ACC112 (cell line): Measurements from ENCODE around the gene PITPNB.

Experiments
- H2AFZ ChIP-seq: fragments of 200-600 bp; sonication (generic); one replicate; pipeline ENCODE4 v1.6.0; 2017; ENCODE audit warnings: antibody characterized with exemption, low read length; ENCODE audit not compliant: unreplicated experiment
- H3K27ac ChIP-seq: fragments of 200-600 bp; sonication (generic); 2 replicates; pipeline ENCODE4 v1.5.1; 2014; ENCODE audit warnings: low read depth, mild to moderate bottlenecking, antibody characterized with exemption, low read length, moderate library complexity
- H3K27me3 ChIP-seq: fragments of 200-600 bp; sonication (generic); 2 replicates; pipeline ENCODE4 v1.6.1; 2014; ENCODE audit warnings: mild to moderate bottlenecking, antibody characterized with exemption, low read length, moderate library complexity, mixed read lengths; ENCODE audit not compliant: insufficient read depth
- H3K36me3 ChIP-seq: fragments of 200-600 bp; sonication (generic); 2 replicates; pipeline ENCODE4 v1.6.1; 2016; ENCODE audit warnings: mild to moderate bottlenecking, antibody characterized with exemption, low read length, moderate library complexity, mixed read lengths; ENCODE audit not compliant: insufficient read depth
- H3K4me1 ChIP-seq: fragments of 200-600 bp; sonication (generic); one replicate; pipeline ENCODE4 v1.6.1; 2016; ENCODE audit warnings: low read length, mixed read lengths; ENCODE audit not compliant: insufficient read depth, unreplicated experiment, control insufficient read depth
- H3K4me3 ChIP-seq: fragments of 200-600 bp; sonication (generic); 2 replicates; pipeline ENCODE4 v1.5.1; 2014; ENCODE audit warnings: mild to moderate bottlenecking, low read depth, low read length
- H3K79me2 ChIP-seq: fragments of 200-600 bp; sonication (generic); one replicate; pipeline ENCODE4 v1.6.0; 2016; ENCODE audit warnings: low read length; ENCODE audit not compliant: control insufficient read depth, unreplicated experiment, insufficient read depth

Gene PITPNB

DNA sequence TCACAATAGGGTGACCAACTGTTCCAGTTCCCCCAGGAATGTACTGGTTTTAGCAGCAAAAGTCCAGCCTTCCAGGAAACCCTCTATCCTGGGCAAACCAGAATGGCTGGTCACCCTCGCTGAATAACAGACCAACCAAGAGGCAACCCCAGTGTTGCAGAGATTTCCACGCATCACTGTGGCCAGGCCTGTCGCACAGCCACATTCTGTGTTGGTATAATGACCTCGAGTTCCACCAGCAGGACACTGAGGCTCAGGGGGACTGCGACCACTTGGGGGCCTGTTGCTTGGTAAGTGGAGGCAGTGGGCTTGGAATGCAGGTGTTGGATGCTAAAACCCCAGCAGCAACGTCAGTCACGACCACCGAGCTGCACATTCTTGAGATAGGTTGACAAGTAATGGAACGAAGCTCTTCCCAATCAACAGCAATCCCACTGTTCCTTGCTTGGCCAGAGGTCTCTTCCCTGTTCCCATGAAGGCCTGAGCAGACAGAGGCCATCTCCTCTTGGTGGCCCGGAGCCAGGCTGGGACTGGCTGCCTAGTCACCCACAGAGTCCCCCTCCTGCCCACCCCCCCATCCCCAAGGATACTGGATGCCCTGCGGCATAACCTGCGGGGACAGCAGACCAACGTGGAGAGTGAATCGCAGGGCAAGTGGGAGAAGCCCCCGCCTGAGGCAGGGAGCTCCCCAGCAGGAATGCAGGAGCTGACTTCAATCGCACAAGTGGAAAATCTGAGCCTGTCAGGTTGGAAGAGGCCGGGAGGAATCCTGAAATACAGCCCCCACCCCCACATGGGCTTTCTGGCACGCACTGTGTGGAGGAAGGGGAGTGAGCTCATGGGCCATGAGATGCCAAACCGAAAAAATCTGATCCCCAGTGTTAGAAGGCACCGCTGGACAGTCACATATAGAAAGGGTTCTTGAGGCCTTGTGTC, 74.1 kb downstream of the PITPNB start:
- Histone ChIP-seq H3K79me2 (no peaks in the 10 kb centered on the region), H3K4me3 (no peak overlapping the region), H3K27me3 (no peaks in the 10 kb centered on the region), H3K27ac (no peak overlapping the region), H3K4me1 (no peaks in the 10 kb centered on the region), H3K36me3 (no peaks in the 10 kb centered on the region), H2AFZ (no peak overlapping the region)

DNA sequence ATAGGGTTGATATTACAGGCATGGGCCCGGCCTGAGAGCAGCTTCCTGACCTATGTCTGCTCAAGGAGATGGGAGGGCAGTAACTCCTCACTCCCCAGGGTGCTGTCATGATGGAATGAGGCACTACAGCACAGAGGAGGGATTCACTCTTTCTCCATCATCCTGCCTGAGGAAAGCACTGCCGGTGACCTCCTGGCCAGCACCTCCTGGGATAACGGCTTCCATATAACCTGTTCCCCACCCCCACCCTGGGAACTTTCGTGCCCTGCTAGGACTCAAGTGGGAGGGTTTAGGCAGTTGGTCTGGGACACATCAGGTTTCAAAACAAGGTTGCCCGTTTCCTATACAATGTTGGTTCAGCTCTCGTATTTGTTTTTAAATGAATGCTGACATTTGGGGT, 74.8 kb downstream of the PITPNB start:
- Histone ChIP-seq H3K27ac (no peak overlapping the region), H3K36me3 (no peaks in the 10 kb centered on the region), H3K27me3 (no peaks in the 10 kb centered on the region), H3K4me1 (no peaks in the 10 kb centered on the region), H3K79me2 (no peaks in the 10 kb centered on the region), H2AFZ (no peak overlapping the region), H3K4me3 (no peak overlapping the region)

DNA sequence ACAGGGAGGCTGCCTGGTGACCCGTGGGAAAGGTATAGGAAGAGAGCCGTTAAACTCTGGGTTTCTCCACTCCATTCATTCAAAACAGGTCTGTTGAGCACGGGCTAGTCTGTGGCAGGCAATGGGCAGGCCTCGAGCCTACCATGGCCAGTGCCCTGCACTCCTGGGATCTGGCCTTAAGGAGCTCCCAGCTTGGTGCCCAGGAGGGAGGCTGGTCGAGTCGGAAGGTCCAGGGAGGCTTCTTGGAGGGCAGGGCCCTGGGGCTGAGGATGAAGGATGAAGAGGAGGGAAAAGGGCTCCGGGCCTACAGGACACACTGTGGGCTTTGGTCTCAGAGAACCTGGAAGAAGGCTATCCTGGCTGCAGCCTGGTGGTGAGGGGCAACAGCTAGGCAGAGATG, 75.6 kb downstream of the PITPNB start:
- Histone ChIP-seq H3K27ac (no peak overlapping the region), H3K36me3 (no peaks in the 10 kb centered on the region), H3K4me1 (no peaks in the 10 kb centered on the region), H3K4me3 (no peak overlapping the region), H3K79me2 (no peaks in the 10 kb centered on the region), H3K27me3 (no peaks in the 10 kb centered on the region), H2AFZ (no peak overlapping the region)

DNA sequence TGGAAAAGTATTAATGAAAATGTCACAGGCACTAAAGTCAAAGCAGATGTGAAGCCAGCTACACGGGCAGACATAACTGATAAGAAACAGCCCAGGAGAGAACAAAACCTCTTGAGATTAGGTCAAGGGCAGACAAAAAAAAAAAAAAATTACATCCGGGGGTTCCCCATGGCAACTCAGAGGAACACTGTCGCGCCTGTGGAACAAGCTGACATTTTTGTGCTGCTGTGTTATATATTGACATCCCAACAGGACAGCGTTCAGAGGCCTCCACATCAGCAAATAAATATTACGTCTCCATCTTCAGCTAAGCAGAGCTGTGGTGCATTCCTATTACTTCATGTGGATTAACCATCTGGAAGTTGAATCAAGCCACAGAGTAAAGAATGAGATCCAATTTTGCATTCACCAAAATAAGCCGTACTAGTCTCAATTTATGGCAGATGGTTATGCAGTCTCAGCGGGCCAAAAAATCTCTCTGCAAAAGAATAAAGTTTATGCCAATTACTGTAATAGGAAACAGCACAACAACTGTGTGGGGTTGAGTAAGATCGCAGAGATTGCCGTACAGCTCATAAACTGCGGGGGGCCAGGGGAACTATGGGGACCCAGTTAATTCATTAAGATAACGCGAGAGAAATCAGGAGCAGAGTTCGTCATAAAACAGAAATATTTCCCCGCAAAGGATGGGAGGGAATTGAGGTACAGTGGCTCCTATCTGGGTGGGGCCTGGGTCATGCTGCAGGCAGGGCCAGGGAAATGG, 76.2 kb downstream of the PITPNB start:
- no peaks in the 10 kb centered on the region for H3K4me1 ChIP-seq
- H3K36me3 ChIP-seq, result no peaks in the 10 kb centered on the region
- no peak overlapping the region for H3K4me3 ChIP-seq
- H2AFZ ChIP-seq, result no peak overlapping the region
- H3K79me2 ChIP-seq, result no peaks in the 10 kb centered on the region
- H3K27me3 ChIP-seq, result no peaks in the 10 kb centered on the region
- H3K27ac ChIP-seq, result no peak overlapping the region

DNA sequence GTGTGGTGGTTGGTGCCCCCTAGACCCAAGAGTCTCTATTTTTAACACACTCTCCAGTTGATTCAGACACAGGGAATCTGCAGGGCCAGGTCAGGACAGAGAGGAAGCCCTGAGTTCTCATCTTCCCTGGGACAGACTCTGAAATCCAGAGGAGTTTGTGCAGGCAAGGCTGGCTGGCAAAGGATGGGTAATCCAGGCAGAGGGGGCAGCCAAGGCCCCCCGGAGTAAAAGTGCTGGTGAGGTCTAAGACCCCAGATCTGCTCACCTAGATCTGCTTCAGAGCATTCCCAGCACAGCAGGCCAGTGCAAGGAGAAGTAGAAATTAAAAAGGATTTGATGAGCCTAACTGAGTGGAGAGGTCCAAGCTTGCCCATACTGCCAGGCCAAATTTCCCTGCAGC, 76.9 kb downstream of the PITPNB start:
- no peaks in the 10 kb centered on the region for H3K36me3 ChIP-seq
- H3K4me3 ChIP-seq, result no peak overlapping the region
- no peaks in the 10 kb centered on the region for H3K27me3 ChIP-seq
- no peaks in the 10 kb centered on the region for H3K79me2 ChIP-seq
- no peak overlapping the region for H3K27ac ChIP-seq
- H2AFZ ChIP-seq, result no peak overlapping the region
- H3K4me1 ChIP-seq, result no peaks in the 10 kb centered on the region

DNA sequence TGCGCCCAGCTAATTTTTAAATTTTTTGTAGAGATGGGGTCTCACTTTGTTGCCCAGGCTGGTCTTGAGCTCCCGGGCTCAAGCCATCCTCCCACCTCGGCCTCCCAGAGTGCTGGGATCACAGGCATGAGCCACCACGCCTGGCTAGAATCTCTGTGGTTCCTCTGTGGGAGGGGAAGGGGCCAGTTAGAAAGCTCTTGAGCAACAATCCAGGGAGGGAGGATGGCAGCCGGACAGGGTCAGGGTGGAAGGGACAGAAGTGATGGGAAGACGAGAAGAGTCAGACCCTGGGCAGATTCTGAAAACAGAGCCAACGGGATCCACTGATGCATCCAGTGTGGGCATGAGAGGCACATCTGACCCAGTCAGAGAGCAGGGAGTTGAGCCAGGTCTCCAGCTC, 78.6 kb downstream of the PITPNB start:
- no peak overlapping the region for H3K27ac ChIP-seq
- H3K36me3 ChIP-seq, result no peaks in the 10 kb centered on the region
- H2AFZ ChIP-seq, result no peak overlapping the region
- H3K27me3 ChIP-seq, result no peaks in the 10 kb centered on the region
- no peak overlapping the region for H3K4me3 ChIP-seq
- H3K4me1 ChIP-seq, result no peaks in the 10 kb centered on the region
- H3K79me2 ChIP-seq, result no peaks in the 10 kb centered on the region

DNA sequence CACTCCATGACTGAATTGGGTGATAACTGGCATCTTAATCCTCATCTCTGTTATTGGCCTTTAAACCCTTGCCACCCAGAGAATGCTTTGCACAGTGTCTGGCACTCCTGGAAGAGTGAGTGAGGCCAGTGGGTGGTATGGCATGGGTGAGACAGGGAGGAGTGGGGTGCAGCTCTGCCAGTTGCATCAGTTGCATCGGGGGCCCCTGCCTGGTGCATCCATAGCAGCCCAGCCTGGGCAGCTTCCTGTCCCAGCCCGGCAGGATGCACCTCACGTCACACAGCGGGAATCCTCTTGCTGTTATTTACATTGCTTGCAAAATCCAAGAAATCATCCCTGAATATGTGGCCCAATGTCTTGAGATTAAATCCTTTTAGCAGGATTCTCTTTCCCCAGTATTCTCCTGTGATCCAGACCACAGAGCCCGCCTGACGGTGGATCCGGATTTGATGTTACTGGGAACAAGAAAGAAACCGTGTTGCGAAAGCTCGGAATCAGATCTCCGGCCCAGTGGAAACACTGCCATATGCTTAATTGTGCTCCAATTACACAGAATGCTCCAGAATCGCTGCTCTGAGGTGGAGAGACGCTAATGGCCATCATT, 79.9 kb downstream of the PITPNB start:
- no peak overlapping the region for H2AFZ ChIP-seq
- no peaks in the 10 kb centered on the region for H3K79me2 ChIP-seq
- no peaks in the 10 kb centered on the region for H3K36me3 ChIP-seq
- H3K27ac ChIP-seq, result no peak overlapping the region
- H3K27me3 ChIP-seq, result no peaks in the 10 kb centered on the region
- H3K4me1 ChIP-seq, result no peaks in the 10 kb centered on the region
- H3K4me3 ChIP-seq, result no peak overlapping the region

DNA sequence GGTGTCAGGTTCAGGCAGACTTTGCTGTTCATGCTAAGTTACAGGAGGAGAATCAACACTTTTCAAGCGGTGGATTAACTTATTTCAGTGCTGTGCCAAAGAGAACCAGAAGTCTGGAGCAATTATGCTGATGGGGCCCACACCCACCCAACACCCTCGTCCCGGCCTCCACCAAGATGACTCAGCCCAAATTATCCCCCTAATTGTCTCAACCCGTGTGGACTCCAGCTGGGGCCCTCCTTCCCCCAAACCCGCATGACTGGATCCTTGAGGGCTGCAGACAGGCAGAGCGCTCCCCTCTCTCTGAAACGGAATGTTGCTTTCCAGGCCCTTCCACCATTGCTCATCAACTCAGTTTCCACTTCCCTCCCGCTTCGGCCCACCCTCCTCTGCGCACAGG, 82.9 kb downstream of the PITPNB start:
- Histone ChIP-seq H3K4me3 (no peak overlapping the region), H3K4me1 (no peaks in the 10 kb centered on the region), H2AFZ (no peak overlapping the region), H3K36me3 (no peaks in the 10 kb centered on the region), H3K79me2 (no peaks in the 10 kb centered on the region), H3K27me3 (no peaks in the 10 kb centered on the region), H3K27ac (no peak overlapping the region)

DNA sequence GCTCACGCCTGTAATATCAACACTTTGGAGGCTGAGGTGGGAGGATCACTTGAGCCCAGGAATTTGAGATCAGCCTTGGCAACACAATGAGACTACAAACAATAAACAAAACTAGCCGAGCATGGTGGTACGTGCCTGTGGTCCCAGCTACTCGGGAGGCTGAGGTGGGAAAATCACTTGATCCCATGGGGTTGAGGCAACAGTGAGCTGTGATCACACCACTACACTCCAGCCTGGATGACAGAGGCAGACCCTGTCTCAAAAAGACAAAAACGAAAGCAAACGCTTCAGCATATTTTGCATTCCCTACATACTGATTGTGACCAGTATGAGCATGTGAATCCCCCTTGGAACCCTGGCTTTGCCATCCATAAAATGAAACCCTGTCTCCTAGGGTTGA, 83.6 kb downstream of the PITPNB start:
- Histone ChIP-seq H3K36me3 (no peaks in the 10 kb centered on the region), H3K79me2 (no peaks in the 10 kb centered on the region), H3K4me3 (no peak overlapping the region), H3K27me3 (no peaks in the 10 kb centered on the region), H3K27ac (no peak overlapping the region), H3K4me1 (no peaks in the 10 kb centered on the region), H2AFZ (no peak overlapping the region)

DNA sequence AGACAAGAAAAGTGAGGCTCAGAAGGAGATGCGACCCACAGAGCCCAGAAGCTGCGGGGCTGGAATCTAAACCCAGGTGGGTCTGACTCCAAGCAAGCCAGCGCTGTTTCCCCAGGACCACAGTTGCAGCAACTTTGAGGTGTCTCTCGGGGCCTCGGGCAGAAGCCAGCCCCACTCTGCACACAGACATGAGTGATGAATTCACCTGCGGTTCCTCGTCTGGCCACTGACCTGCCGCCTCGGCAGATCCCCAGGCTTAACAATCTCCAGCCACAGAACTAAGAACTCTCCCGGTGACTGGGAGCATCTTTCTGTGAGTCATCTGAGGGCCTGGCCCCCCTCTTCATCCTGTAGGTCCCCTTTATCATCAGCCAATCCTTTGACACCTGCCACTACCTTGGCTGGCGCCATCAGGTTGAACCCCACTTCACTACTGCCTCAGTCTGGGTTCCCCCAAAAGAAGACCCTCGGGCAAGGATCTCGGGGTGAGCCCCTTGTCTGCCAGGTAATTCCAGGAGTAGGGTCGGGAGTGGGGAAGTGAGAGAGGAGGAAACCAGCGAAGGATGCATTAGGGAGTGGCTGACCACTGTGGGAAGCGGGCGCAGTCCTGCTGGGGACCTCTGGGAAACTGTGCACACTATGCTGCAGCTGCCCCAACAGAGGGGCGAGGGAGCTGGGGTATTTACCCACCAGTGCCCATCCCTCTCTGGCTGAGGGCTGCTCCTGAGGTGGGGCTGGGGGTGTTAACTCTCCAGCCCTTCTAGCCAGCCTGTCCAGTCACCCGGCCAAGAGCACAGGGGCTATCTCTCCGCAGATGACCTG, 84.5 kb downstream of the PITPNB start:
- Histone ChIP-seq H2AFZ (no peak overlapping the region), H3K36me3 (no peaks in the 10 kb centered on the region), H3K79me2 (no peaks in the 10 kb centered on the region)

More for the DNA sequence above, 84.5 kb downstream of the PITPNB start:
- no peaks in the 10 kb centered on the region for H3K27me3 ChIP-seq
- no peak overlapping the region for H3K27ac ChIP-seq
- H3K4me3 ChIP-seq, result no peak overlapping the region
- H3K4me1 ChIP-seq, result no peaks in the 10 kb centered on the region
